Stomach (tissue), 4 donors: ENCODE results near the gene SMAD3.

Experiments used
- CTCF ChIP-seq, 7 experiments: fragments of 450-650 bp in 4 of 7; fragments of 200-600 bp in 3 of 7; sonication (generic) in 3 of 7; IDR thresholded peaks; one replicate each; pipeline ENCODE4 v1.5.1; 2016 to 2019; ENCODE audit warnings: antibody characterized with exemption in 7 of 7, control low read depth in 2 of 7, mild to moderate bottlenecking in 1 of 7
- EP300 ChIP-seq: sonication (generic); formaldehyde crosslinking; IDR thresholded peaks from one replicate; pipeline ENCODE4 v1.6.1; 2017; ENCODE audit warnings: antibody characterized with exemption
- POLR2A ChIP-seq, 4 donors: fragments of 450-650 bp; IDR thresholded peaks; one replicate each; pipeline ENCODE4 v1.6.1; 2016; ENCODE audit warnings: antibody characterized with exemption in 4 of 4, control low read depth in 2 of 4, mild to moderate bottlenecking in 1 of 4, moderate library complexity in 1 of 4
- POLR2AphosphoS5 ChIP-seq, 3 donors: sonication (generic); formaldehyde crosslinking; IDR thresholded peaks; one replicate each; pipeline ENCODE4 v1.6.1; 2016; ENCODE audit warnings: antibody characterized with exemption in 3 of 3

- TF ChIP-seq CTCF (IDR thresholded peaks at IDR 0.05) (no peak), POLR2AphosphoS5 (IDR thresholded peaks at IDR 0.05) (no peak), EP300 (no peak), POLR2A (IDR thresholded peaks at IDR 0.05) (no peak)
Measured at GRCh38 chr15:67090297-67091070, 25.1 kb downstream of the SMAD3 start.
